Stimulated activated CD4-positive, alpha-beta T cell treated with anti-CD3 and anti-CD28 coated beads, TNF-alpha, amount 100 ng/mL, for 24 hours (primary cell): ENCODE results near the gene ADCY9.
"Not testable (repeated sequence)": the region's sequence is repeated elsewhere in the genome, so short reads cannot be mapped to it uniquely, and the experiment has no call there.

Source experiments
- DNase-seq, 3 experiments: peaks; one replicate each; pipeline ENCODE4 v3.0.0-alpha.2; 2020; ENCODE audit warnings: low read depth in 3 of 3

The ADCY9 gene

DNA sequence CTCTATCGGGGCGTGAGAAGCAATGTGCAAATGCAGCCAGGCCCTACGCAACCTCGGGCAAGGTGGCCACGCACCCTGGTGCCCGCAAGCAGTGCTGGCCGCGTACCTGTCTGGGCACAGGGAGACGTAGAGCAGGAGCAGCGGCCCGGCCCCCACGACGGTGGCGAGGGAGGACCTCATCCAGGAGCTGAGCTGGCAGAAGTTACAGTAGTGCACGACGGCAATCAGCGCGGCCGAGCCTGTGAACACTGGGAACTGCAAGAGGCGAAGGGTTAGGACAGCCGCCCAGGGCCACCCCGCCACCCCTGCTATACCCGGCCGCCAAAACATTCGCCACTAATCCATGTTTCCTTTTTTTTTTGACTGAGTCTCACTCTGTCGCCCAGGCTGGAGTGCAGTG is 138.9 kb downstream of the ADCY9 start:
- DNase-seq = no peak

DNA sequence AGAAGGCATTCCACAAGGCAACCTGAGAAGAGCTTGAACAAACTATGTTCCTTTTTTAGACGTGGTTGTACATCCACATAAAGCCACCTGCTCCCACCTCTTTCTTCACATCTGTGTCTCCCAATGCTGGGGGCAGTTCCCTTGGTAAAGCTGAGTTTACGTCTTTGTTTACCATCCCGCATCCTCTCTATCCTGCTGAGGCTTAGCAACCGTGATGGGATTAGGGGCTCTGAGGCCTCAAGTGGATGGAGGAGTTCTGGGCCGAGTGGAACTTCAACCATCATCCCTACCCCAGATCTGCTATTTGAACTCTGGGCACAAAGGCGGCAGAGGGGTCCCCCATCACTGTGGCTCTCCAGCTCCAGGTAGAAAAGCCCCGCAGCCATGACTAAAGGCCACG is 141.5 kb downstream of the ADCY9 start:
- DNase-seq = no peak

DNA sequence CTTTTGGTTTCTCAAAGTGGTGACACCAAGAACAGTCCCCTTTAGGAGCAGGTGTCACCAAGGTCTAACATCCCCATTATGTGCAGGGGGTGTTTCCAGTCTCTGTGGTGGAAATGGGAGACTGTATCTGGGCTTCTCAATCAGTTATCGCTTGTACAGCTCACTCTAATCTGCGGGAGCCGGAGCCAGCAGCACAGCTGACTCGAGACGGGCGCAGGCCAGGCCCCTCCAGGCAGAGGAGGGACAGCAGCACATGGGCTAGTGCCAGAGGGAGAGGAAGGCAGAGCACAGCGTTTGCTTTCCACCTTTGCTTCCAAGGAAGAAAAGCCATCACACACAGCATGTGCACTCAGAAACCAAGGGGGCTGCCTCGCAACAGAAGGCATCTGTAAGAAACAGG is 144.5 kb downstream of the ADCY9 start:
- DNase-seq = no peak

DNA sequence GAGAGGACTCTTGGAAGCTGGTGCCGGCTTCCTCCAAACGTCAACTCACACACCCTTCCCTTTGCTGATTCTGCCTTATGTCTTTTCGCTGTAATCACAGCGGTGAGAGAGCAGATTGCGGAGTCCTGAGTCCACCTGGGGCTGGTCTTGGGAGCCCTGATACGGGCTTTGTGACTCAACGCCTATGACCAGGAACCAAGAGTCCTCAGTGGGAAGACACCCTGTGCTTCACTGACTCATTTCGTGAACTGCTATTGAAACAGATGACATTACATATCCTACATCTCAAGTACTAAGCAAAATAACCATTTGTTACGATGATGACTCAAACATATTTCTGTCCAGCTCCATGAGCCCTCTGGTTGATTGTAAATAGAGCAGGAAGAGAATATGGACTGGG is 145.0 kb downstream of the ADCY9 start:
- no peak for DNase-seq

DNA sequence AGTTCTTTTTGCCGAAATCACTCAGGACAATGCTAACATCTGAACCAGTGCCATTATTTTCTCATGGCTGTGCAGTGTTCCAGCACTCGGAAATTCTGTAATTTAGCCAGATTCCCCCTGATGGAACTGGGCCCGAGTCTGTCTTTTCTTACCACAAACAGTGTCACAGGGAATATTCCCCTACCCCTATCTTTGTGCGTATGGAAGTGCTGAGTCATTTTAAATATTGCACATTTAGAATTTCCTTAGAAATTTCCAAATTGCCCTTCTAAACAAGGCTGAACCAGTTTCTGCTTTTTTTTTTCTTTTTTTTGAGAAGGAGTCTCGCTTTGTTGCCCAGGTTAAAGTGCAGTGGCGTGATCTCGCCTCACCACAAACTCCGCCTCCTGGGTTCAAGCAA is 147.7 kb downstream of the ADCY9 start:
- DNase-seq = no peak

DNA sequence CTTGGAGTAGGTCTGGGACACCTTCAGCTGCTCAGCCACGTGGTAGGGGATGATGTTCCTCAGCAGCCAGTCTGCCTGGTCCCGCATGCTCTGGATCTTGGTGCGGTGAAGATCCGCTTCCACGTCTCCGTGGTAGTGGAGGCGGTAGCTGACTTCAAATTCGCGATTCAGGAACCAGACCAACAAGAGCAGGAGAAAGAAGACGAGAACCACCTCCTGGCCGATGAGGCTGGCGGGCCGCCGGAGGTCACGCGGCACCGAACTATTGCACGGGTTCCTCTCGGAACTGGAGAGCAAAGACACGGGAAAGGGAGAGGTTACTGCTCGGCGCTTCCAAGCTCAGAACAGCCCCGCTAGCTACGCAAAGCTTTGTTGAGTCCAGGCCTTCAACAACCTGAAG is 149.6 kb downstream of the ADCY9 start:
- DNase-seq = no peak

DNA sequence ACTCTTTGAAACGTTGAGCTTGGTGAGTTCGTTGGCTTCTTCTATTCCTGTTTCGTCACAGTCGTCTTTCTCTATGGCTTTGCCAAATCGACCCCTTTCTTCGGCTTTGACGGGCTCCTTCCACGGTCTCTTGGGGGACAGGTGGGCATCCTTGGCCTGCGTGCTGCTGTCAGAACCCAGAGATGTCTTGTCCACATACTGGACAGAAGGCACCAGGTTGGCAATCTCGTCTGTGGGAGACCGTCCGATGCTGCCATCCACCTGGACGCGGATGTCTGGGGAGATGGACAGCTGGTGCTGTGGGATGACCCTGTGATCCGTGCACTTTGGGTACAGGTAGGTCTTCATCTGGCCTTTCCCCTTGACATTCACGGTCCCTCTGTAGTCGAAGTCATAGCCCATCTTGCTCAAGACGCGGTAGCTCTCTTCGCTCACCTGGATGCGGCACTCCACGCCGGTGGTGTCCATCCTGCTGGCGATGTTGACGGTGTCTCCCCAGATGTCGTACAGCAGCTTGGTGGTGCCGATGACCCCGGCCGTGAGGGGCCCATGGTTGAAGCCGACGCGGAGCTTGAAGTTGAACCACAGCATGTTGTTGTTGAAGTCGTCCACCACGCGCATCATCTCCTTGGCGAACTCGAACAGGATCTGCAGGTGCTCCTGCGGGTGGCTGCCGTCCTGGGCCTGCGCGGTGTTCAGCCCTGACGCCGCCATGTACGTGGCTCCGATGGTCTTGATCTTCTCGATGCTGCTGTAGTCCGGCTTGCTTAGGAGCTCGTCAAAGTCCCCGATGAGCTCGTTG is 150.3 kb downstream of the ADCY9 start:
- DNase-seq = no peak

DNA sequence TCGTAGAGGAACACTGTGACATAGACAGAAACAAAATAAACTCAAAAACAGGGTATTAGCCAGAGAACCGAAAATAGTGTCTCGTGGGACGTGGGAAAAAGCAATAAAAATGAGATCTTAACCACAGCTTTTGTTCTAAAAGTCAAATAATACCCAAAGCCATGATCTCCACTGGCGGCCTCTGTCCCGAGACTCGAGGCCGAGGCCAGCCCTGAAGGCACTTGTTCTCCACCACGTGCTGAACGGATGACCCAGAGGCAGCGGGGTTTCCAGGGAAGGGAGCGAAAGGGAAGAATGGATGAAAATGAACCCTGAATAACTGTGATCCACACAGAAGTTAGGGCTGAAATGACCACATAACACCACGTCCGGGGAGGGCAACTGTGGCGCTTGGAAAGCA is 150.9 kb downstream of the ADCY9 start:
- DNase-seq = no peak

DNA sequence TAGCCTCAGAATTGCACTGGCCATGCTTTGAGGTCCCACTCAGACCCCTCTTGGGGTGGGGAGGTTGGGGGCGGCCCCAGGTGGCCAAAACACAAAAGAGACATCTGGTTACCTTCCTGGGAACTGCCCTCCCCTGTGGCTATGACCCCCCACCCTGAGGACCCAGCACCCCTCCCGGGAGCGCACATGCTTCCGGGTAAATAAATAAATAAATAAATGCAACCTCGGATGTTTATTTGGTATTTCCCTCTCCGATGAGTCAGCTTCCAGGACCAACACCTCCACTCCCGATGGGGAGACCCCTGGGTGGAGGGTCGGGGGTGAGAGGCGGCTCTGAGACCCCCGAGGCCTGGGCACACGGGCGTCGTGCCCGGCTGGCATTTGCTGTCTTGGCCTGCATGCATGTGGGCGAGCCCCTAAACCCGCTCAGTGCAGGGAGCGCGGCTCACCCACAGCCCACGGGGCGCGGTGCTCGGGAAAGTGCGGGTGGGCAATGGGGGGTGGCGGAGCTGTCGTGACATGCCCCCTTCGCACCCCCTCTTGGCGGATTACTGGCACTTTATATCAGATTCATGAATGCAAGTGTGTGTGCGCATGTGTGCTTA is 151.5 kb downstream of the ADCY9 start:
- no peak for DNase-seq

DNA sequence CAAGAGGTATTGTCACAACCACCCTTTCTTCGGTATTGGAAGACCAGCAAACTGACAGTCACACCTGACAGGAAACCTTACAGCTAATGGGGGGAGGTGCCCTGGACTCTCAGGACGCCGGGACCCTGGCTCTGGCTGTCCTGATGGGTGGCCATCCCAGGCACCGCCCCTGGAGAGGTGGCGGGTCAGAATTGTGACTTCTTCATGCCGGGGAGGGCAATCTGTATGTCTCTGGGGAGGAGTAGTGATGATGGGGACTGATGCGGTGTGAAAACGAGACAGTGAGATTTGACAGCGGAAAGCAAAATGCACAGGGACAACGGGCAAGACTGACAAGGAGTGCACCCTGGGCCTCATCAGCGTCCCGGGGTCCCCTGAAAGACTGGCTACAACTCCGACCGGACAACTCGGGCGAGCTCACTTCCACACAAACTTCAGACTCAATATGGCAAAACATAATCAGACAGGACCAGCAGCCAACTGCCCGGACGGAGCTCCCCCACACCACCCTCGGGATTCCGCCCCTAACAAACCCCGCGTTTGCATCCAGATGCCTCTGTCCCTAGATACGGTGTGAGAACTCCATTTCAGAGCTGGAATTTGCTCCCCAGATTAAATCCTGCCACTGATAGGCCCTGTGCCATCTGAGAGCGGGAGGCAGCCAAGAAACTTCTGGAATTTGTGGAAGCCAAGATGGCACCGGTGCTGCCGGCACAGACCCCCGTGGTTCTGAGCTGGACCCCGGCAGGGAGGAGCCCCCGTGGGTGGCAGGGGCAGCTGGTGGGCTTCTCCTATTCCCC is 152.2 kb downstream of the ADCY9 start:
- no peak for DNase-seq

DNA sequence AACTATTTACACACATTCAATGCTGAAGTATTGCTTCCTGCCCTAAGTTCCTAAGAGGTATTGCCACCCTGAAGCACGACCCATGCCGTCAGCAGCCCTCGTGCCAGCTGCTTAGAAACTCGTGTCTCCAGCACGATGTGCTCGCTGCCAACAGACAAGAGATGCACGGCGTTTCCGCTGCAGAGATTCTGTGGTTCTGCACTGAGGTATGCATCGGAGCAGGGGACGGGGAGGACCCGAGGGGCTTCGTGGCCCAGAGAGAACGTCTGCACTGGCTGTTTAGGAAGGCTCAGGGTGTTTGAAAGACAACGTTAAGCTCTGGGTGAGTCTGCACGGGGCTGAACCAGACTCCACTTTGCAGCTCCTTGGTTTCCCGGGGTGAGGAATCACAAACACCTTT is 153.0 kb downstream of the ADCY9 start:
- no peak for DNase-seq

DNA sequence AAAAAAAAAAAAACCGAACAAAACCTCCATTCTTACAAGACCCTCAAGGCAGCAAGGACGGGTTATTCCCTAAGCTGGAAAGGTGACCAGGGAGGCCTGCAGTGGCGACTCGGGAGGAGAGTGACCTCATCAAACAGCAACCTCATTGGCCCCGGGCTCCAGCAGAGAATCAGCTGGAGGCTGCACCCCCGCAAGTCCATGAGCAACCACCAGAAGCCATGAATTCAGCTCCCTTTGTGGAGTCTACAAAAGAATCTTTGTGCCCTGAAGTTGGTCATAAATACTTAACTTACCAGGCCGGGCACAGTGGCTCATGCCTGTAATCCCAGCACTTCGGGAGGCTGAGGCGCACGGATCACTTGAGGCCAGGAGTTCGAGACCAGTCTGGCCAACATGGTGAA is 154.8 kb downstream of the ADCY9 start:
- no peak for DNase-seq

DNA sequence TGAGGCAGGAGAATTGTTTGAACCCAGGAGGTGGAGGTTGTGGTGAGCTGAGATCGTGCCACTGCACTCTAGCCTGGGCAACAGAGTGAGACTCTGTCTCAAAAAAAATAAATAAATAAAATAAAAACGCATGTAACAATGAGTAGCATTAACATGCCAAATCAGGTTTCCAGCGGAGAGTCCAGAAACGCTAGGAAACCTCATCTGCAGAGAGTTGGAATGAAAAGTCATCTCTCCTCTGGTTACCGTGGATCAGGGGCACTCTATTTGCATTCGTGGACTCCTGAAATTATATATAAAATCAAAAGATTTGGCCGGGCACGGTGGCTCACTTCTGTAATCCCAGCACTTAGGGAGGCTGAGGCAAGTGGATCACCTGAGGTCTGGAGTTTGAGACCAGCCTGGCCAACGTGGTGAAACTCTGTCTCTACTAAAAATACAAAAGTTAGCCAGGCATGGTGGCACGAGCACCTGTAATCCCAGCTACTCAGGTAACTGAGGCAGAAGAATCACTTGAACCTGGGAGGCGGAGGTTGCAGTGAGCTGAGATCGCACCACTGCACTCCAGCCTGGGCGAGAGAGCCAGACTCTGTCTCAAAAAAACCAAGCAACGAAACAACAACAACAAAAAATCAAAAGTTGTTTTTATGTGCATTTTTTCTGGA is 156.2 kb downstream of the ADCY9 start:
- not testable (repeated sequence) for DNase-seq

DNA sequence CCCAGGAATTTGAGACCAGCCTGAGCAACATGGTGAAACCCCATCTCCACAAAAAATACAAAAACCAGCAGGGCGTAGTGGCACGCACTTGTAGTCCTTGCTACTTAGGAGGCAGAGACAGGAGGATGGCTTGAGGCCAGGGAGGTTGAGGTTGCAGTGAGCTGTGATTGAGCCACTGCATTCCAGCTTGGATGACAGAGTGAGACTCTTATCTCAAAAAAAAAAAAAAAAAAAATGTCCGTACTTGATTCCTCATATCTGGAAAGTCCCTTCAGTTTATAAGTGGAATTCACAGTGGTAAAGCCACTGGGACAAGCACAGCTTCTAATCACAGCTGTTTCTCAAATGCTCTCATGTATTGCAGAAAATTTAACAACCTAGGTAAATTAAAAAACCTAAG is 157.1 kb downstream of the ADCY9 start:
- DNase-seq = no peak

DNA sequence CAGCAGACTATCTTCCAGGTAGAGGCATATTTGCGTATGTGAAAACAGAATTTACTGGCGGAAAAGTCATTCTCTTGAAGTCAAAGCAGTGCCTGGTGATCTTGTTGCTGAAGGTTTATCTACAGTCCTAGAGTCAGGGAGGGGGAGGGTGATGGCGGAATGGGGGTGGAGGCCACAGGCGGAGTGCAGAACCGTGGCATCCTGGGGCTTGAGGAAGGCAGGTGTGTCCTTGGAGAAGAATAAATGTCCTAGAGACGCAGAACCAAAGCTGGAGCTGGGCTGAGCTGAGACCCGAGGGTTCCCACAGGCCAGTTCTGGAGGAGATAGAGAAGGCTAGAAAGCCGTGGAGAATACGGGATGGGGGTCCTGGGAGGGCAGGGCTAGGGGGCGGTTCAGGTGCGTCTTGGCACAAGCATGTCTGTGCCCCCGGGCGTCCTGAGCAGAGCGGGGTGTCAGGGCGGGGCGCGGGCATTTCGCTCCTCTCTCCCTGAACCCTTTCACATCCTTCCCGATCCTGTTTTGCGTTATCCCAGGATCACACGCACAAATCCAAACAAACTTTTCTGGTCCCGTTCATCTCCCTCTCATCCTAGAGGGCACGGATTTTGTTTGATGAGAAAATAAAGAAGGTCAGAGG is 158.8 kb downstream of the ADCY9 start:
- DNase-seq = no peak

DNA sequence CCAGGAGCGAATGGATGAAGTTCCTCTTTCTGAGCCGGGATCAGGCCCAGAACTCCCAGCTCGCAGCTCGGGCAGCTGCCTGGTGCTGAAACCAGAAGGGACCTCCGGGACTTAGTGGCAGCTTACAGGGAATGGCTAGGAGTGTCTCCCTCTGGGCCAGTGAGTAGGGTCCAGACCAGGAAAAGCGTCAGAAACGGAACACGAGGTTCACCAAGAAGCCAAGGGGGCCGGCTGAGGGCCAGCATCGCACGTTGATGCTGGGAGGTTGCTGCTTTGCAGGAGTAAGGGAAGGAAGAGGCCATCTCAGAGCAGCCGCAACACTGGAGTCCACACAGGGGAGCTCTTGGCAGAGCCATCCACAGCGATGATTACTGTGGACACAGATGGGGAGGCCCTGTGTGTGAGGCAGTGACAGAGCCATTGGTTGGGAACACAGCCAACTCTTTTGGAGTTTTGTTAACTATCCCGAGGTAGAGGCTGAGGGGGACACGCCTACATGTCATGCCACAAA is 161.8 kb downstream of the ADCY9 start:
- DNase-seq = no peak

DNA sequence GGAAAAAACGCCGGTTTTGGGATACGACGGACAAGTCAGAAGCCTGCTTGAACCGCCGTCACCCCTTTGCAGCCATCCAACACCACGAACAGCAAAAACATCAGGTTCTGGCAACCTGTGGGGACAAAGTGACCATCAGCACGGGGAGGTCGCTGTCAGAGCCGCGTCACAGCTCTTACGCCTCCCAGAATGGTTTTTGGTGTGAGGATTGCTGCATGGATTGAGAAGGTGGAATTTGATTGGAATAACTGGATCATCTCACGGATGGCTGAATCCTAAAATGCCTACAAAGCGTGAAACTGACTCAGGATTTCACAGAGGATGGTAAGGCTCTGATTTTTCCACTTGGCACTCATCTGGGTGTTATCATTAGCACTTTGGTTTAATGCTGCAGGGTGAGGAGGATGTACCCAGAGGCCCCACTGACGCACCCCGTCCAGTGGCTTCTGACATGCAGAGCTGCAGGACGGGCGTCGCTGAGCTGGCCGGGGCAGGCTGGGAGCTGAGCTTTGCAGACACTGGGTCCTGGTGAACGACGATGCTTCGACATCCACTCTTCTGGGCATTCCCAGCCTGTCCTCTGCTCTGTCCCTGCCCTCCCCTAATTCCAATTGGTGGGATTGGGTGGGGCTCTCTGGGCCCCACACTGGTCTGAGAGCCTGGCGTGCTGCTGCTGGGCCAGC is 162.4 kb downstream of the ADCY9 start:
- no peak for DNase-seq

DNA sequence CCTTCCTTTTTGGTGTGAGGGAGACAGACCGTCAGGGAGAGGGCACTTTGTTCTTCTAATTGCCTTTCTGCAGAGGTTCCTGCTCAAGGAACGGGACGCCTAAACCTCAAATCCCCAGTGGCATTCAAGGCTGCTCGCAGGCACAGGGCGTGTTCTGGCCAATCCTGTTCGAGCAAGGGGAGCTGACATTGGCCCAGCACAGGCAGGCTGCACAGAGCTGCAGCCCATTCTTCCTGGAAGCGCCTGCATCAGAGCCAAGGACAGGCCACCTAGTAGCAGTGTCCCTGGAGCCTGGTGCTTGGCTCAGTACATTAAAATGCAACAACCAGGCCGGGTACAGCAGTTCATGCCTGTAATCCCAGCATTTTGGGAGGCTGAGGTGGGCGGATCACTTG is 163.5 kb downstream of the ADCY9 start:
- no peak for DNase-seq

DNA sequence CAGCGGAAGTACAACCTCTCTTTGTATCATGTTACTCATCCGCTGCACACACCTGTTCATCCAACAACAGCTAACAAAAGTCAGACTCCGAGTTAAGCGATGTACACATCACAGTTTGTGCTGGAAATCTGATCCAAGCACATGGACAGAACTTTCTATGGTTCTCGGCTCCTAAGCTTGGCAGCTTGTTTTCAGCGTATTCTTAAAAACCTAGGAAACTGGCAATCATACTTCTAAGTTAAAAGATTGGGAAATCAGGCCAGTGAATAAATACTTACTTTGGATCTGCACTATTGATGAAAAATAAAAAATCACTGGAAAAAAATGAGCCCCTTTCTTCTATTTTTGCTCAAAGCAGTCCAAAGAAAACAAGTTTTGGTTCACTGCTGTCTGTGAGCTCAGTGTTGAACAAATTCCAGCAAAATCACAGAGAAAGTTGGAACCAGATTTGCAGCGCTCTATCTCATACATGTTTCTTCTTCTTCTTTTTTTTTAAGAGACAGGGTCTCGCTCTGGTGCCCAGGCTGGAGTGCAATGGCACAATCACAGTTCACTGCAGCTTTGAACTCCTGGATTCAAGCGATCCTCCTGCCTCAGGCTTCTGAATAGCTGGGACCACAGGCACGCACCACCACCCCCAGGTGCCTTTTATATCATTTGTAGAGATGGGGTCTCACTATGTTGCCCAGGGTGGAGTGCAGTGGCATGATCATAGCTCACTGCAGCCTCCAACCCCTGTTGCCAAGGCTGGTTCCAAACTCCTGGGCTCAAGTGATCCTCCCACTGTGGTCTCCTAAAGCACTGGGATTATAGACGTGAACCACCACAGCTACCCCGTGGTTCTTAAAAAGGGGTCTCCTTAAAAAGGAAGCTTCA is 164.1 kb downstream of the ADCY9 start:
- no peak for DNase-seq

DNA sequence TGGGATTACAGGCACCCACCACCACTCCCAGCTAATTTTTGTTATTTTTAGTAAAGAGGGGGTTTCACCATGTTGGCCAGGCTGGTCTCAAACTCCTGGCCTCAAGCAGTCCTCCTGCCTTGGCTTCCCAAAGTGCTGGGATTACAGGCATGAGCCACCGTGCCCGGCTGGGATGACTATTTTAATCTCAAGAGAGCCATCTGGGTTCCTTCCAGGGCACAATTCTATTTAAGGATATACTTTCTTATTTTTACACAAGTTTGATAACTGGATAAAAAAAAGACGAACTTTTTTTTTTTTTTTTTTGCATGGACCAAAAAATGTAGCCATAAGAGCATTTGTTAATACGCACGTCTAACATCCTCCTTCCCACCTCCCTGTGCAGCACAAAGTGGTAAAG is 164.9 kb downstream of the ADCY9 start:
- DNase-seq = not testable (repeated sequence)
